Muscle layer of duodenum (tissue), 2 donors: ENCODE measurements around the gene CDC73.

ENCODE experiments used
- H3K27ac ChIP-seq: one replicate; pipeline ENCODE4 v1.7.0; 2013; ENCODE audit warnings: mild to moderate bottlenecking, low read length
- H3K27me3 ChIP-seq: one replicate; pipeline ENCODE4 v1.7.0; 2013; ENCODE audit warnings: low read depth, mild to moderate bottlenecking, control low read depth, low read length
- H3K36me3 ChIP-seq, 2 donors: one replicate each; pipeline ENCODE4 v1.7.0; 2013; ENCODE audit warnings: low read length in 2 of 2, control low read depth in 1 of 2, mild to moderate bottlenecking in 1 of 2; ENCODE audit not compliant: insufficient read depth in 2 of 2, control insufficient read depth in 1 of 2
- H3K4me1 ChIP-seq, 2 donors: one replicate each; pipeline ENCODE4 v1.7.0; 2013; ENCODE audit warnings: low read length in 2 of 2, mild to moderate bottlenecking in 2 of 2, control low read depth in 1 of 2, moderate library complexity in 1 of 2; ENCODE audit not compliant: insufficient read depth in 2 of 2, control insufficient read depth in 1 of 2
- H3K4me3 ChIP-seq, 2 donors: one replicate each; pipeline ENCODE4 v1.7.0; 2013; ENCODE audit warnings: low read length in 2 of 2, low read depth in 1 of 2, mild to moderate bottlenecking in 1 of 2
- H3K9me3 ChIP-seq, 2 donors: one replicate each; pipeline ENCODE4 v1.7.0; 2013; ENCODE audit warnings: low read length in 2 of 2, control low read depth in 1 of 2, mild to moderate bottlenecking in 1 of 2; ENCODE audit not compliant: control insufficient read depth in 1 of 2
- donor health status: healthy.

CDC73 gene

DNA sequence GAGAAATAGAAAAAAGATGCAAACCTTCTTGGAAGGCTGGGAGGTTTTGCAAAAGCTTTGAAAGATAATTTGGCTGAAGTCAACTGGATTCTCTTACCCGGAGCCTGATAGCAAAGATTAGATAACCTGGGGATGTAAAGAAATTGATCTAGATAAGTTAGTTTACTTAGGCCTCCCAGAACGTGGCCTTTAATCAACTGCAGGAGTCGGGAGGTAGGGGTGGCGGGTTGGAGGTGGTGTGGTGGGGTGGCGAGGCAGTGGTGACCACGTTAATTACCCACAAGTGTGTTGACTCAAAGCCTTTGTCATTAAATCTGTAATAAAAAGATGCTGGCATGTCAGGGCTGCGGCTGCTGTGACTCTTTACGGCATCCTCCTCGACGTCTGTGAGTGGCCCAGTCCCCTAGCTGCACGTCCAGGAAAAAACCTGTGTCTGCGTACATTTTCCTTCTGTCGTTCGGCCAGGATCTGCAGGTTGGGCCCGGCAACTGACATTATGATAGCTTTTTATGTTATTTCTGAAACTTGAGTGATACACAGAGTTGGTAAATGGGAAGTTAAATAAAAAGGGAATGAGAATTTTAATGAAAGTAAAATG, 115.6 kb downstream of the CDC73 start:
- Histone ChIP-seq H3K4me3 (no peak overlapping the region), H3K27me3 (no peaks in the 10 kb centered on the region), H3K27ac (no peak overlapping the region), H3K36me3 (peaks cover 4 to 17% of the 10 kb centered on the region in 2 donors), H3K4me1 (no peaks in the 10 kb centered on the region), H3K9me3 (no peaks in the 10 kb centered on the region)

DNA sequence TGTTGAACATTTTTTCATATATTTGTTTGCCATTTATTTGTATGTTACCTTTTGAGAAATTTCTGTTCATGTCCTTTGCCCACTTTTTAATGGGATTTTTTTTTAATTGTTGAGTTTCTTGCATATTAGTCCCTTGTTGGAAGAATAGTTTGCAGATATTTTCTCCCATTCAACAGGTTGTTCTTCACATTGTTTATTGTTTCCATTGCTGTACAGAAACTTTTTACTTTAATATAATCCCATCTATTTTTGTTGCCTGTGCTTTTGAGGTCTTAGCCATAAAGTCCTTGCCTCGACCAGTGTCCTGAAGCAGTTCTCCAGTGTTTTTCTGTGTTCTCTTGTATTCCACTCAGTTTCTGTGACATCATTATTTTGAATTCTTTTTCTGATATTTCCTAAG, 118.8 kb downstream of the CDC73 start:
- peaks cover 4 to 9% of the 10 kb centered on the region in 2 donors for H3K36me3 ChIP-seq
- H3K27me3 ChIP-seq = no peaks in the 10 kb centered on the region
- H3K9me3 ChIP-seq = no peaks in the 10 kb centered on the region
- H3K4me1 ChIP-seq = no peaks in the 10 kb centered on the region
- H3K27ac ChIP-seq = no peak overlapping the region
- no peak overlapping the region for H3K4me3 ChIP-seq

- H3K4me3 ChIP-seq = no peak overlapping the region
- no peak overlapping the region for H3K27ac ChIP-seq
- H3K9me3 ChIP-seq = no peaks in the 10 kb centered on the region
- H3K4me1 ChIP-seq = no peaks in the 10 kb centered on the region
- peaks cover 0 to 9% of the 10 kb centered on the region in 2 donors for H3K36me3 ChIP-seq
- H3K27me3 ChIP-seq = no peaks in the 10 kb centered on the region
Measured at GRCh38 chr1:193241132-193241827, 119.4 kb downstream of the CDC73 start.

GRCh38 chr1:193242000-193242399, 120.2 kb downstream of the CDC73 start:
- Histone ChIP-seq H3K27me3 (no peaks in the 10 kb centered on the region), H3K27ac (no peak overlapping the region), H3K36me3 (peaks cover 0 to 10% of the 10 kb centered on the region in 2 donors), H3K4me3 (no peak overlapping the region), H3K9me3 (no peaks in the 10 kb centered on the region), H3K4me1 (no peaks in the 10 kb centered on the region)

GRCh38 chr1:193249187-193249586, 127.4 kb downstream of the CDC73 start:
- Histone ChIP-seq H3K36me3 (peaks cover 7 to 25% of the 10 kb centered on the region in 2 donors), H3K27ac (no peak overlapping the region), H3K9me3 (peaks cover 3 to 4% of the 10 kb centered on the region in 2 donors)

GRCh38 chr1:193251950-193252349, 130.1 kb downstream of the CDC73 start:
- H3K9me3 ChIP-seq = peaks cover 3 to 4% of the 10 kb centered on the region in 2 donors
- peaks cover 7 to 24% of the 10 kb centered on the region in 2 donors for H3K36me3 ChIP-seq
- H3K27ac ChIP-seq = no peak overlapping the region
- H3K27me3 ChIP-seq = no peaks in the 10 kb centered on the region
- no peak overlapping the region for H3K4me3 ChIP-seq
- H3K4me1 ChIP-seq = no peaks in the 10 kb centered on the region

More at GRCh38 chr1:193249187-193249586, 127.4 kb downstream of the CDC73 start:
- Histone ChIP-seq H3K27me3 (no peaks in the 10 kb centered on the region), H3K4me1 (no peaks in the 10 kb centered on the region), H3K4me3 (no peak overlapping the region)

DNA sequence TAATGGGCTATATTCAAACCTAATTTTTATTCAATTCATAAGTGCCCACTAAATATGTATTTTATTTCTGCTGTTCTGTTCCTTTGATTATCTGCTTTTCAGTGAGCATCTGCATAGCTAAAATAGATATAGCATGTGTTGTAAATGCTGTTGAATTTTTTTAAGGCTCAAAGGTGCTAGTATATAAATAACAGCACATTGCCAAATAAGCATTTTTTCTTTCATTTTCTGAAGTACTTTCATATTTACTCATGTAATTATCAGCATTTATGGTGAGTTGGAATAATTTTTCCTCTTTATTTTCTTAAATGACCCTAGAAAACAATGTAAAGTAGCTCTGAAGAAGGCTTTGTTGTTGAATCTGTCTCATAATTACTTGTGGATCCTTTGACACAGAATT, 134.2 kb downstream of the CDC73 start:
- Histone ChIP-seq H3K4me3 (no peak overlapping the region), H3K4me1 (no peaks in the 10 kb centered on the region), H3K9me3 (no peaks in the 10 kb centered on the region), H3K27ac (no peak overlapping the region), H3K36me3 (peaks cover 0 to 11% of the 10 kb centered on the region in 2 donors), H3K27me3 (no peaks in the 10 kb centered on the region)

DNA sequence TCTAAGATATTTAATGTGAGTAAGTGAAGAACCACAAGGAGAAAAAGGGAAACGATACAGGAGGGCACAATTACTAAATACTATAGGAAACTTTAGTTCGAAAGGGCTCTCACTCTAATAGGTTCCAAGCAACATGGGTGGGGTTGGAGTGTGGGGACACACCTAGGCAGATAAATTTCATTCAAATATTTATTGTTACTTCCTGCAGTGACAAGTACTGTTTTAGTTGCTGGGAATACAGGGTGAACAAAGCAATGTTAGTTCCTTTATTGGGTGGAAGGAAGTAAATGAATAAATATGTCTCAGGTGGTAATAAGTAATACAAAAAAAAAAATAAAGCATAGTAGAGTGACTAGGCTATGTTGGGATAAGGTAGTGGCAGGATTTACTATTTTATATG, 137.8 kb downstream of the CDC73 start:
- no peaks in the 10 kb centered on the region for H3K9me3 ChIP-seq
- no peak overlapping the region for H3K27ac ChIP-seq
- no peaks in the 10 kb centered on the region for H3K27me3 ChIP-seq
- H3K4me3 ChIP-seq = no peak overlapping the region
- H3K4me1 ChIP-seq = no peaks in the 10 kb centered on the region
- peaks cover 0 to 11% of the 10 kb centered on the region in 2 donors for H3K36me3 ChIP-seq

DNA sequence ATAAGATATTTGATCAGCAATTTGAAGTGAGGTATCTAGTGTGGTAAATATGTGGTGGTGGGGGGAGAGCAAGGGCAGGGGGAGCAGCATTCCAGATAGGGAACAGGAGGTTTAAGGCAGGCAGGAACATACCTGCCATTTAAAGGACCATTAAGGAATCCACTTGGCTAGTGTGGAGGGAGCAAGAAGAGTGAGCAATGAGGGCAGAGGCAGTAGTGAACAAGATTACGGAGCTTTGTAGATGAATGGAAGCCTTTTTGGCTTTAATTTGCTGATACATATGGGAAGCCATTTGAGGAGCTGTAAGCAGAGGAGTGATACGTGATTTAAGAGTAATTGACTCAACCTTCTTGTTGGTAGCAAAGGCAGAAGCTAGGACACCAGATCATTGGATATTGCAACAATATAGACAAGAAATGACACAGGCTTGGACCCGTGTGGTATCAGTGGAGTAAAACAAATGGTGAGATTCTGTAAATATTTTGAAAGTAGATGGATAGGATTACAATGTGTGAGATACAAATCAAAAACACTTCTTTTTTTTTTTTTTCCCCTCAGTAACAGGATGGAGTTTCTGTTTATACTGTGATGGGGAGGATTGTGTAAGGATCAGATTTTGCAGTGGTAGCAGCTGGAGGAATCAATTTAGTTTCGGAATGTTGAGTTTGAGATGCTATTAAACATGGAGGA, 138.4 kb downstream of the CDC73 start:
- no peak overlapping the region for H3K4me3 ChIP-seq
- H3K27me3 ChIP-seq = no peaks in the 10 kb centered on the region
- H3K27ac ChIP-seq = no peak overlapping the region
- H3K4me1 ChIP-seq = no peaks in the 10 kb centered on the region
- H3K36me3 ChIP-seq = peaks cover 0 to 11% of the 10 kb centered on the region in 2 donors
- no peaks in the 10 kb centered on the region for H3K9me3 ChIP-seq

- Histone ChIP-seq H3K4me3 (no peak overlapping the region), H3K27ac (no peak overlapping the region), H3K4me1 (no peaks in the 10 kb centered on the region), H3K9me3 (no peaks in the 10 kb centered on the region), H3K27me3 (no peaks in the 10 kb centered on the region), H3K36me3 (peaks cover 0 to 11% of the 10 kb centered on the region in 2 donors)
Measured at GRCh38 chr1:193260896-193261295, 139.1 kb downstream of the CDC73 start.

- Histone ChIP-seq H3K36me3 (peaks cover 0 to 11% of the 10 kb centered on the region in 2 donors), H3K4me1 (no peaks in the 10 kb centered on the region), H3K9me3 (no peaks in the 10 kb centered on the region), H3K27ac (no peak overlapping the region), H3K27me3 (no peaks in the 10 kb centered on the region), H3K4me3 (no peak overlapping the region)
Measured at GRCh38 chr1:193262661-193263060, 140.8 kb downstream of the CDC73 start.
